Activated CD4-positive, alpha-beta T cell treated with anti-CD3 and anti-CD28 coated beads, Interleukin-2, amount 50 U/mL, for 4 hours (primary cell): ENCODE results near the gene VSTM2B.
"Not testable (repeated sequence)": the region's sequence is repeated elsewhere in the genome, so short reads cannot be mapped to it uniquely, and the experiment has no call there.

Source experiments
- DNase-seq, 2 experiments: peaks; one replicate each; pipeline ENCODE4 v3.0.0-alpha.2; 2020

The VSTM2B gene

DNA sequence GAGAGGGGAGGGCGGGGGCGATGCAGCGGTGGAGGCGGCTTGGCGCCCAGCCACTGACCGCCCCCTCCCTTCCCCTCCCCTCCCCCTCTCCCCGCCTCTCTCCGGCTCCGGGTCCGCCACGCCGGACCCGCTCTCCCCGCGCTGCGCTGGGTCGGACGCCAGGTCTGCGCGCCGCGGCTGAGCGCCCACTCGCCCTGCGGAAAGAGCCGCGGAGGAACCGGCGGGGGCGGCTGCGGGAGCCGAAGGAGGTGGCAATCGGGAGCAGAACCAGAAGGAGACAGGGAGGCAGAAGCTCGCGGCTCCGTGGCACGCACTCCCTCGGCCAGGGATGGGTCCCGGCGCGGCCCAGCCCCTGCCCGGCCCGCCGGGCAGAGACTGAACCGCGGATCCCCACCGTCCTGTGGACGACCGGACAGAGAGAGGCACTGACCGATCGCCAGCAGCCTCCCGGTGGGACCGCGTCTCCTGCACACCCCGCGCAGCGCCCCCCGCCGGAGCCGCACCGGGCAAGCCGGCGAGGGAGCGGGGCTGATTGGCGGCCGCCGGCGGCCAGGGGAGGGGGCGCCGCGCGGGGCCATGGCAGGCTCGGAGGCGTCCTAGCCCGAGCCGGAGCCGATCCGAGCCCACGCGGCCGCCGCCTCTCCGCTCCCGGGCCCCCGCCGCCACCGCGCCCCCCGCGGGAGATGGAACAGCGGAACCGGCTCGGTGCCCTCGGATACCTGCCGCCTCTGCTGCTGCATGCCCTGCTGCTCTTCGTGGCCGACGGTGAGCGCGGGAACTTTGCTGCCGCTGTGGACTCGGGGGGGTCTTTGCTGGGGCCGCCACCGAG lies at the start of gene VSTM2B:
Gene VSTM2B (plus strand): TSS at position 94 of the 829 bp plus-strand sequence. CDS start 590 bp downstream, at position 684.
- no peak for DNase-seq

DNA sequence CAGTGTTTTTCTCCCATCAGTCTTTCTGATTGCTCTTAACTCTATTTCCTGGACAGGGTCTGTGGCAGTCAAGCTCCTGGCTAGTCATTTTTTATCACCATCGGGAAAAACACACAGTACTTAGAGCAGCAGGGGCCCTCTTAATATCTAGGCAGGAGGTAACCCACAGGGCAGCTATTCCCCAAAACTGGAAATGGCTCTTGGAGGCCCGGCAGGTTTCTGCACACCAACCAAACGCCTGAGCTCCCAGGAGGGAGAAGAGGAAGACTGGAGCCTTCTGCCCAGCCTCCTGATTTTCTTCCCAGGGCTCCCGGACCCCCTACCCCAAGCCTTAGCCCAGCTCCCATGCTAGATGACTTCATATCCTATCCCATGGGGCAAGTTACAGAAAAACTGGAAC lies 49.3 kb upstream of the VSTM2B start:
- DNase-seq = no peak

DNA sequence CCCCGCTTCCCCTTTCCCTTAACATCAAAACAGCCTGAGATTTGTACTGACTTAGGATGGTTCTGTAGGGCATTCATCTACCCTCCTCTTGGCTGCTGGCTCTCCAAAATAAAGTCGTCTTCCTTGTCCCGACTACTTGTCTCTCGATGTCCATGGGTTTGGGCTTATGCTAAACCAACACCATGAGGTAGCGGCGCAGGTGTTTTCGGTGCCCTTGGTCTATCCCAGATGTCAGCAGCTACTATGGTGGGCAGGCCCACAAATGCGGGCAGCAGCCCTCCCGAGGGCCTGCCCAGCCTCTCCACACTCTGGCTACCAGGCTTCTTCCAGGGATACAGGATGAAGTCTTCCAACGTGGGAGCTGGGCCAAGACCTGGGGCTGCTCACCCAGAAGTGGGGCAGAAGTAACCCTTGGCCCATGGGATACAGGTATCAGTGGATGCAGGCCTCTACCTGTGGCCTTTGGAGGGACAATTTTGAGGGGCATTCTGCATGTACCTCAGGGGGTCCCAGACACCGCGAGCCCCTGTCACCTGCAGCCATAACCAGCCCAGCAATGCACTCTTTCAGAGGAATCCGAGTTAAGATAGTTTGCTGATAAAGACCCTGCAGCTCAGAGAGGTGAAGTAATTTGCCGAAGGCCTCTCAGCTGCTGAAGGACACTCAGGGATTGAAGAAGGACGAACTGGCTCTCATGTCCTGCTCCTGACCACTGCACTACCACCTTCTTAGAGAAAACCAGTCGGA lies 47.8 kb upstream of the VSTM2B start:
- no peak for DNase-seq

DNA sequence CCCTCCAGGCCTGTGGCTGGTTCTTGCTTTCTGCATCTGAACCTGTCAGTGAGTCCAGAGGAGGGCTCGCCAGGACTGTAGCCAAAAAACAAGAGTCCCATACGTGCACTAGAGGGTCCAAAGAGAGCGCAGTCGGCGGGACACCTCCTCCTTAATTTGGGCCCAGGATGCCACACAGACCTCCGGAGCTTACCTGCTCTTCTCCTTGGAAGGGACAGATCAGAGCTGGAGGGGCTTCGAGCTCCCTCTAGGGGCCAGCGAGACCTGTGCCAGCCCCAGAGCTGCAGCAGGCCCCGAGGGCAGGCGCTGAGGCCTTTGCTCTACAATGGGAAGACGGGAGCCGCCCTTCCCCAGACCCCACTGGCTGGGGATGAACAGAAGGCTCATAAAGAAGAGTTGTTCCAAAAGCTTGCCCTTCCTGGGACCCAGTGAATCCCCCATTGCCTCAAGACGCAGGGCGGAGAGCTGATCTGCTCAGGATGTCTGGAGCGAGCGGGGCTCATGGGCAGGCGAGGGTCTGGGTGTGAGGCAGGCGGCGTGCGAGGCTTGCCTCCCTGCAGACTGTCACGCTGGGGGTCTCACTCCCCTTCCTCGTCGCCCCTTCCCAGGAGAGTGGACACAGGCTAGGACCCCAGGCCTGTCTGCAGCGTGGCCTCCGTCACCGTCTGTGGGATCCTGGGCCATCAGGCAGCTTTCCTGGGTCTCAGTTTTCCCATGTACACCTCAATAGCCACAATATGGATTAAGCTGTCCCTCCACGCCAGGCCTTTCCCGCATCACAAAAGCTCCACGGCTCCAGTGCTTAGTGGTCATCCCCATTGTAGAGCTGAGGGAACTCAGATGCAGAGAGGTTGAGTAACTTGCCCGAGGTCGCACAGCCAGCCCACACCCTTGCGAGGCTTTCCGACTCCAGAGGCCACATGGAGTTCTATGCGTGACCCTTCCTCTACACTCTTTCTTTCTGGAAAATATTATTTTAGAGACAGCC lies 46.9 kb upstream of the VSTM2B start:
- no peak for DNase-seq

DNA sequence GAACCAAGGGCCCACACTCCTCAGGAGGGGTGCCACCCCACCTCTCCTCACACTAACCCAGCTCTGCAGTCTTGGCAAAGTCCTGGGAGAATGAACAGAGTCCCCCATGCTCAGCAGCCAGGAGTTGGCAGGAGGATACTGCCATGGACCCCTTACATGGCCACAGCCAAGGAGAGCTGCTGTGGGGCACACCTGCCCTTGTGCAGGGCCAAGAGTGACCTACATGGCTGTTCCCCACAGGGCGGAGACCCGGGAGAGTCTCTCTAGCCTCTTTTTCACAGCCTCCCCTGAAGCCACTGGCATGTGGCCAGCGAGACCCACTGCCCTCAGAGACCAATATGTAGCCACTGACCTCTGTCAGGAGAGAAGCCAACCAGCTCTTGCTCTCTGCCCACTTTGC lies 45.9 kb upstream of the VSTM2B start:
- DNase-seq = no peak

DNA sequence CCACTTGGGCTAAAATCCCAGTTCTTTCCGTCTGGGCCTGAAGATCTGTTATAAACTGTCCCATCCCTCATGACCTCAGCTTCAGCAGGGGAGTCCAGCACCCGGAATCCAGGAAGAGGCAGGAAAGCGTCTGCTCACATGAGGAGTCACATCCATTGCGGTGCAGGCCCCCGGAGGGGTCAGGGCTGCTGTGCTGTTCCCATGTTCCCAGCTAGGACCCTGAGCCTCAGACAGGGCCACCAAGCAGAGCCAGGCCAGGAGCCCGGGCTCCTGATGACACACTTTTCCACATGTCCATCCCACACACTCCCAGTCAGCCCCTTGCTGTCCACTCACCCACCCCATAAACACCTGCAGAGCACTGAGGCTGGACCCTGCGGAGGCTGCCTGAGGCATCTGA lies 45.3 kb upstream of the VSTM2B start:
- DNase-seq = no peak

DNA sequence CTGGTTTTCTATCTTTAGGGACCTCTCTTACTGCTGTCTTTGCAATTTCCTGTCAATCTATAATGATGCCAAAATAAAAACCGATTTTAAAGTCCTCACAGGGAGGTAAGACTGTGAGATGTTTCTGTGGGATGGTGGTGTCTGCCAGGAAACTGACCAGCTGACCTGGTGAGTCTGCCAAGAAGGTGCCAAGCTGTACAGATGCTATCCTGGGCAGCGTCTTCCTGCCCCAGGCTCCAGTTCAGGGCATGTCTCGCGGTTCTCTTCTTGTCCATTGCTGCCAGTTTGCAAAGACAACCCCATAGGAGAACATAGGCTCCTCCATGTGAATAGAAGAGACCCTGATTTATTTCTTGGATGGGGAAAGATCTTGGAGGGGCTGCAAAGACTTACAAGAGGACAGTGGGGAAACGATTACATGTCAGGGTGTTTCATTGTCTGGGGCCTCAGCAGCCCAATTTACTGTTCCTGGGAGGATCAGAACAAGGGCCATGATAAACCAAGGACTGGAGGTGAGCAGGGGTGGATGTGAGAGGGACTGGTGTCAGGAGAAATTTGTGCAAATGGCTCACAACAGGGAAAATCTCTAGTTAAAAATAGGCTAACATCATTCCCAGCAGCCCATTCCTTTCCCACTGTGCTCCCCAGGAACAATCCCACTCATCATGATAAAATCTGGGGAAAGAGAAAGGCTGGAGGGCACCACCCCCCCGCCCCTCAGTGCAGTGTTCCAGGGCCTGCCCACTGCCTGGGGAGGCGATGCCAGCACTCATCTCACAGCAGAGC lies 42.7 kb upstream of the VSTM2B start:
- no peak for DNase-seq

DNA sequence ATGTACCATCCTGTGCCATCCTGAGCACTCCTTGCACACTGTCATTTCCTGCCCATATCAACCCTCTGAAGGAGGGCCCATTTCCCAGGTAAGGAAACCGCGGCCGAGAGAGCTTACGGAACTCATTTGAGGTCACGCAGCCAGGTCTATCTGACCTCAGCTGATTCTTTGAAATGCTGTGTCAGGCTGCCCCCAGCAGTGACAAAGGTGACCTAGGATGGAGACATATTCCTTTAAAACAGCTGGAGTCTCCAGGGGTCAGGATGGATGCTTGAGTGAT lies 42.2 kb upstream of the VSTM2B start:
- no peak for DNase-seq

DNA sequence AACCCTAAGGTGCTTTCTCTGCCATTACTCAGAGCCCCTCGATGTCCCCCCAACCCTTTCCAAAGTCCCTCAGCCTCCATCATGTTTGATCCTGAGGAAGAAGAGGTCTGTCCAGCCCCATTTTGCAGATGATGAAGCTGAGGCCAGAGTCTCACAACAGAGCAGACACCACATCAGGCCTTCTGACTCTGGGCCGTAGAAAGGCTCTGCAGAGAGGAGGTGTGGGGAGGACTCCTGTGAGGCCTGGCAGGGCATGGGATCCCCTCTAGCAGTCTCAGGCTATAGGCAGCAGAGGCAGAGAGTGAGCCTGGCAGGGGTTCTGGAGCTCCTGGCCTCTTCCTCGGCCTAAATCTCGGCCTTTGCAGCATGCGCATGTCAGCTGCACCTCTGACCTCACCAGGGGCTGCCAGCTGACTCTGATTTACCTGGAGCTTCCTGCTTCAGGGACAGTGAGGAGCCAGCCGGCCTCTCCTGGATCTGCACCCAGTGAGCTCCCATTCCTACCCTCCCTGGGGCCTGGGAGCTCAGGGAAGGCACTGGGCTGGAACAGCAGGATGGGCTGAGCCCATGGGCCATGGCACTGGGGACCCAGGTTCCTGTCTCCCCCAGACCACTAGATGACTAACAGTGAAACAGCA lies 41.7 kb upstream of the VSTM2B start:
- DNase-seq = no peak

DNA sequence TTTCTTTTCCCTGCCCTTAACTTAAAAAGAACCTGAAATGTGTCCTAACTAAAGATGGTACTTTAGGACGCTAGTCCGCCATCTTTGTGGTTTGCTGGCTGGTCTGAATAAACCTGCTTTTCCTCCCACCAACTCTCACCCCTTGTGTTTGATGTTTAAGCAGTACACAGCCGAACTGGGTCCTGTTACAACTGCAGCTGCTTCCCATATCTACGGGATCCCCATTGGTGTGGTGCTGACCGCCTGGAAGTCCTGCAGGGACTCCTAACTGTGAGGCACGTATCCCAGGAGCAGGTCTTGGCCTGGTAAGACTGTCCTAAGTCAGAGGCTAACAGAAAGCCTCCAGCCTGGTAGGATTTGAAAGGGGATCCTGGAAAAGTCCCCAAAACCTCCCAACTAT lies 40.9 kb upstream of the VSTM2B start:
- DNase-seq = no peak

DNA sequence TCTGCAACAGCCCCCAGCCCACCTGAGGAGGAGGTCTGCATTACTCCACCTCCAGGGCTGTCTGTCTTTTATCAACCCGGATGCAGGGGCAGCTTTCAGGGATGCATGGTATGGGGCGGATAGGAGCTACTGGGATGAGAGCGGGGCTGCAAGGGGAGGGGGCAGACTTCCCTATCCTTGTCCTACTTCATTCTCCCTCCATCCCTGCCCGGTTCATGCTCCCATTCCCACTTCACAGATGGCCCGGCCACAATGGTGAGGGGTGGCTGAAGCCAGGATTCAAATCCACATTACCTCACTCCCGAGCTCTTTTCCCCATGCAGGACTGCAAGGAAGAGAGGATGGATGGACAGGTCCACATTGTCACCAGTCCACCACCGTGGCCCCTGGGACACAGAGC lies 40.5 kb upstream of the VSTM2B start:
- no peak for DNase-seq

DNA sequence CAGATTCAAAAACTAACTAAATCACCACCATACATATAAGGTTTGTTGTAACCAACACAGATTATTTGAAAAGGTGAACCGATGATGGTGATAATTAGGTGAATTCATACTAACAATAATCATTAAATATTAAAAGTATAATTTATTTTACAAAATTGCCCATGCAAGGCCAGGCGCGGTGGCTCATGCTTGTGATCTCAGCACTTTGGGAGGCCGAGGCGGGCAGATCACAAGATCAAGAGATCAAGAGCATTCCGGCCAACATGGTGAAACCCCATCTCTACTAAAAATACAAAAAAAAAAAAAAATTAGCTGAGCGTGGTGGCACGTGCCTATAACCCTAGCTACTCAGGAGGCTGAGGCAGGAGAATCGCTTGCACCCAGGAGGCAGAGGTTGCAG lies 38.8 kb upstream of the VSTM2B start:
- DNase-seq = not testable (repeated sequence)

DNA sequence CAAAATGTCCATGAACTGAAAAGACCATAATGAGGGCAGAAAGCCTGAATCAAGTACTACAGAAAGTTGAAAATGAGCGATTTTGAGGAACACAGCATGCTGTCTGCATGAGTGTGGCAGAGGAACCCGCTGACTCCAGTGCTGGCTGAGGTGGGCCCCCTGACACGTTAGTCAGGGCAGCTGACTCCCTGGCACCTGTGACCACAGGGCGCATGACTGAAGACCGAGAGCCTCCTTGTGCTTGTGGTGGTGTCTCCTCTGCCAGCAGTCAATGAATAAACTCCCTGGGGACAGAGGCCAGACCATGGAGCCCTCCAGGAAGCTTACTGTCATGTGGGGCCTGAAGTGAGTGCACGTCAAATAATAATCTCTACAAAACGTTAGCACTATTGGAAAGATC lies 38.4 kb upstream of the VSTM2B start:
- DNase-seq = no peak

DNA sequence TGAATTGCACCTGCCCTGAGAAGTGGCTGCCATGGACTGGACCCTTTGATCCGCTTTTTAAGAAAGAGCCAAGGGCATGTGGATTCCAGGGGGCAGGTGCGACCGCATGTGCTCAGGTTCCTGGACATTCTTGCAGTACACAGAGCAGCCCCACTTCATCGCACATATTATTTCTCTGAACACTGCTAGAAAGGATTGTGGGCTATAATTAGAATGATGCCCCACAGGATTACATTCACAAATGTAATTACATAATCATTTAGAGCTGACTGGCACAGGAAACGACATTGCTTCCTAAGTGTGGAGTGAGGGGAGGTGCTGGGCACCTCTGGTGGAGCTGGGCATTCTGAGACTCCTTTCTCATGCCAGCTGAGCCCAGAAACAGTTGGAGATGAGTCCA lies 37.5 kb upstream of the VSTM2B start:
- no peak for DNase-seq

DNA sequence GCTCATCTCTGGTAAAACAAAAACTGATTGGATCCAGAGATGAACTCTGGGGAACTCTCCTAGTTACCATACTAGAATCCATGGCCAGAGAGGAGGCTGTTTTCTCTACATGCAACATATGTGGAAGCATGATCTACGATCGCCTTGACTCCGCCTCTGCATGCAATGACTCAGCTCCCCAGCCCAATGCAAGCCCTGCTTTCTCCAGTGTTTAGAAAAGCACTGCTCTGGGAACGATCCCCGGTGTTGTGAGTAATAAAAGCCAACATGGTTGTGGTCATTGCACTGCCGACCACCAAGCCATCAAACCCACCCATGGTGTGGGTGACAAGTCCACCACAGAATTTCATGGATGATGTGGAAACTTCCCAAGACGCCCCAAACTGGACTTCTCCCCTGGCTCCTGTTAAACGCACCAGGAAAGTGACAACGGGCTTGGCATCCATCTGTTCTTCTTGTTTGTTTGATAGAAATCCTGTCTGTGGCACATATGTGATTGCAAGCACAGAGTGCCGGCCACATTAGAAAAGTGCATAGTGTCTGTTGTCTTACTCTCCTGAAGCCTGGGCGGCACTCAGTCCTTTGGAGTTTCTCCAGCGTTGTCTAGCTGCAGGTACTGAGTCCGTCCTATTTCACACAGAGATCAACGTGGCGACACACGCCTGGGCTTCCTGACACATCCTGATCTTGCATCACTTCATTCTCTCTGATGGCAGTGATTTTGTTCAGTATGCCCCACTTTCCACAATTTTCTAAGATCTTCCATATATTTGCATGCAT lies 36.4 kb upstream of the VSTM2B start:
- DNase-seq = no peak

DNA sequence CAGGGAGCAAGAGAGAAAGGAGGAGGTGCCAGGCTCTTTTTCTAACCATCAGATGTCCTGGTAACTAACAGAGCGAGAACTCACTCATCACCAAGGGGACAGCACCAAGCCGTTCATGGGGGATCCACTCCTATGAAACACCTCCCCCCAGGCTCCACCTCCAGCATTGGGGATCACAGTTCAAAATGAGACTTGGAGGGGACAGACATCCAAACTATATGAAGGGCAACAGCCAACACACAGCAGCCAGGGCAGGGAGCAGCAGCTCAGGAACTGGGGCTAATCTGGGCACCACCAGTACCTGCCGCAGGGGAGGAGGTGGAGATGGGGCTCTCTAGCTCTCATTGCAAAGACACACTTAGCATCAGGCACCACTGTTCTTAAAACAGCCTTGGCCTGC lies 34.3 kb upstream of the VSTM2B start:
- DNase-seq = no peak

DNA sequence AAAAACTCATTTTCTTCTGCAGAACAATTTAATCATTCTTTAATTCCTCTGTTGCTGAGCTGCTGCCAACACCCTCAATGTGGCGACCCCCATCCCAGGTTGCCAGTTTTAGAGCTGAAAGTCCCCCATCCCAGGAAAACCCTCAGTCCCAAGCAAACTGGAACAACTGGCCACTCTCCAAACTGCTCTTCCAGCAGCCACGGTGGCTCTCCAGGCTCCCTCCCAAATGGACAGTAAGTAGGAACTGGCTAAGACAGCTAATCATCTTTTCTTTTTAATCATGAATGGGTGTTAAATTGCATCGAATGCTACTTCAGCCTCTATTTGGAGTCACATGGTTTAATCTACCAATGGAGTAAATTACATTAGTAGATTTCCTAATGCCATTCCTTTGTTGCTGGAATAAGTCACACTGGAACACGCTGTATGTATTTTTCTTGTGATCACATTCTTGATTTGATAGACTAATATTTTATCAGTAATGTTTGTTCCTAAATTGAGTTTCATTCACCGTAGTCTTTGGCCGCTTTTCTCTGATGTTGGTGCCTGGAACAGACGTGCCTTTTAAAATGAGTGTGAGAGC lies 33.7 kb upstream of the VSTM2B start:
- no peak for DNase-seq

DNA sequence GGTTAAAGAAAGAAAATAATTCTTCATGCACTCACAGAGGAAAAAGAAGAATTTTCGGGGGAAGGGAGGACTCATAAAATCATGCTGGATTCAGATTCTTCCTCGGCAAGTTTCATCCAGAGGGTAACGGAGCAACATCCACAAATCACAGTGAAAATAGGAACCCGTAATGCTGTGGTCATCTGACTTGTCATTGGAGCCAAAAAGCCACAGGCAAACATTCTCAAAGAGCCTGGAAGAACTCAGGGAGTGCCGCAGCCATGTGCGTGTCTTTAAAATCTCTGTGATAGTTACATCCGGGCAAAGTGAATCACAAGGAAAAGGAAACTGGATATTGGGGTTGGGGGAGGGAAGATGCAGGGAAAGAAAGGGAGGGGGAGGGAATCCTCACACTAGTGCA lies 33.0 kb upstream of the VSTM2B start:
- DNase-seq = no peak

DNA sequence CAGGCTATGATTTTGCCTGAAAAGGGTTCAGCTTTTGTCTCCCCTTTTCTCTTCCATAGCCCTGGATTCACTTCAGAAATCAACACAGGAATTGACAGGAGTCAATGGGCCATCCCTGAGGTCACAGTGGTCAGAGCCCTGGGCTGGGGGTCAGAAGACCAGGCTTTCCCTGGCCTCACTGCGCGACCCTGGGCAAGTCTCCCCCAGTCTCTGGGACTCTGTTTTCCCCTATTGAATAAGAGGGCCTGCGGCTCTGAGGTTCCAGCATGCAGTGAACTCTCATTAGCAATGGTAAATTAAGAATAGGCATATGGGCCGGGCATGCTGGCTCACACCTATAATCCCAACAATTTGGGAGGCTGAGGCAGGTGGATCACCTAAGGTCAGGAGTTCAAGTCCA lies 30.7 kb upstream of the VSTM2B start:
- DNase-seq = no peak

DNA sequence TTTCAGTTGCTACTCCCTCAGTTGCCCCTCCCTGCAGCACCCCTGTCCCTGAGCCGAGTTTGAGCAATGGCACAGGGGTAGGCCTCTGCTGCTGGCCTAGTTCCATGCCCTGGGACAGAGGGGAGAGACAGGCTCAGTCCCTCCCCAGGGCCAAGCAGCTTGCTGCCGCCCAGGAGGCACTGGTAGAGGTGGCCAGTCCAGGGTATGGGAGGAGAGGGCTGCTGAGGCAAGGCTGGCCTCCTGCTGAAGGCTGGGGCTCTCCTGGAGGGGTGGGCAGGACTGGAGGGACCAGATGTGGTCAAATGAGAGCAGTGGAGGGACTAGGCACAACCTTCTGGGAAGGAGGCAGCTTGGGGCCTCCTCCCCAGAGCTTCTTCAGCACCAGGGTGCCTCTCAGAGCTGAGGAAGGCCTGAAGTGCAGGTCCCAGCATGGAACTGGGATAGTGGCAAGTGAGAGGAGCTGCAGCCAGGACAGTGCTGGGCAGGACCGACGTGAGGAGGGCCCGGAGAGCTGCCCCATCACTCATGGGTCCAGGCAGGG lies 29.8 kb upstream of the VSTM2B start:
- no peak for DNase-seq

DNA sequence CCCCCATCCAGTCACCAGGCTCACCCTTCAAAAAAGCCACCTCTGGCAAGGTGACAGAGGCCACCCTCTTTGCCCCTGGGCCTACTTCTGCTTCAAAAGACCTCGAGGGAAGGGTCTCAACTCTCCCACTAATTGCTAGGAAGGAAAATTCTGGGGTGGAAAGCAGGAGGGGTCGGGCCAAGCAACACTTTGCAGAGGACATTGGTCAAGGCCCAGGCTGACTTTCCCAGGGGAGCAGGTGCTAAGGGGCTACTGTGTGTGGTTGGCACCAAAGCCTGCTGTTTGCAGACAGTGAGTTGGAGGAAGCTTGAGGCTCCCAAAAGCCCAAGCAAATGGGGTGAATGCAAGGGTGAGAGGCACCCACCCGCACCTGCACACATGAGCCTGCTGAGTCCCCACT lies 28.6 kb upstream of the VSTM2B start:
- no peak for DNase-seq
